PC-3 (cell line): Measurements from ENCODE around the gene UMAD1.

Experiments used
- CTCF ChIP-seq: fragments of 300-600 bp; sonication (generic); conservative IDR thresholded peaks from 2 replicates; pipeline ENCODE4 v1.5.1; 2017; ENCODE audit warnings: antibody characterized with exemption, low read depth, mild to moderate bottlenecking, low read length
- EZH2 ChIP-seq: fragments of 300-600 bp; sonication (generic); IDR thresholded peaks from one replicate; pipeline ENCODE4 v1.6.1; 2017; ENCODE audit warnings: antibody characterized with exemption, mild to moderate bottlenecking, low read length; ENCODE audit not compliant: unreplicated experiment

- no peak for TF ChIP-seq CTCF
- TF ChIP-seq EZH2: no peak
These were observed 155.1 kb downstream of the UMAD1 start for GRCh38 chr7:7795630-7796121.
